H7 (cell line): ENCODE data around the gene PTPRB. TPM values are rescaled to one million over a fixed set of nuclear protein-coding genes. Genes with fewer than 3 reads are reported as not detected.

ENCODE experiments used
- DNase-seq: peaks from one replicate; pipeline ENCODE4 v3.0.0; 2012
- H3K27me3 ChIP-seq: 2 replicates; pipeline ENCODE4 v1.6.0; 2011; ENCODE audit warnings: mild to moderate bottlenecking, low read length; ENCODE audit not compliant: control insufficient read depth, insufficient read depth
- H3K36me3 ChIP-seq: replicated peaks from 2 replicates; pipeline ENCODE4 v1.5.1; 2011; ENCODE audit warnings: low read length; ENCODE audit not compliant: control insufficient read depth, insufficient read depth
- H3K4me3 ChIP-seq: 2 replicates; pipeline ENCODE4 v1.5.1; 2011; ENCODE audit warnings: low read depth, mild to moderate bottlenecking, control low read depth, low read length, moderate library complexity; ENCODE audit not compliant: insufficient read depth
- total RNA-seq: library from RNA; depleted of rRNA; stranded (reverse); fragments of >200 nt; shearing (Covaris generic); gene quantifications from 2 replicates; pipeline ENCODE4 v1.2.3, GENCODE V29; 2014; rRNA removed

The PTPRB gene
- 0.62 and 1.0 TPM in 2 replicates for total RNA-seq

DNA sequence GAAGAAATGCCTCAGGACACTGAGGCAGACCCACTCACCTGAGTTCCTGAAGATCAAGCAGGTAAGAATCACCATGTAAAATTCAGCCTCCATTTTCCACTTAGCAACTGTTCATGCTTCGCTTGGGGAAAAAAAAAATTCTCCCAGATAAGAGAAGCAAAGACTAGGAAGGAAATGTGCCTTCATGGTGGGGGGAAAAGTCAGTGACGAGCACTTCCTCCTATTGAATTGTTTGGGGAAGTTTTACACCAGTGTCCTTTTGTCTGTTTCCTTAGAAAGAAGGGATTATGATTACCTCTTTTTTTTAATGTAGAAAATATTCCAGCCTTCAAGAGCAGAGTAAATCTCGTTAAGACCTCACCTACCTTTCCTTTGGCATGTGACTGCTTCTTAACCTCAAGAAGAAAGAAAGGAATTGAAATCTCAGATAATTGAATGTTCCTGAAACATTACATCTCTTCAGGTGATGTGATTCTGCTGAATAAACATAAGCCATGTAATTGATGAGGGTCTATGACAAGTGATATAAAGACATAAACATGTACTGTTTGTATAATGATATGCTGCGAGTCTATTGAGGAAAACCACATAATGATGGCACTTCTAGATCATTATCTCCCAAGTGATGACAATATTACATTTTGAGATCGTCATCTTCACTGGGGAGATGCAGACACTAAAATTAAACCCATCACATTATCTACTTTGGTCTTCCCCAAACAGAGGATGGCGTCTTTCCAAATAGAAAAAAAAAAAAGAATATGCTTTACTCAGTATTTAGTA, at the start of gene PTPRB:
TSS of gene PTPRB (minus strand) at position 127 of the 783 bp plus-strand sequence. CDS start at position 93, 34 bp downstream.
- H3K4me3 ChIP-seq: no peak within 1 kb of the TSS
- H3K36me3 ChIP-seq: no peaks in the 10 kb centered on the region
- H3K27me3 ChIP-seq: no peaks in the 10 kb centered on the region
- no peak for DNase-seq

DNA sequence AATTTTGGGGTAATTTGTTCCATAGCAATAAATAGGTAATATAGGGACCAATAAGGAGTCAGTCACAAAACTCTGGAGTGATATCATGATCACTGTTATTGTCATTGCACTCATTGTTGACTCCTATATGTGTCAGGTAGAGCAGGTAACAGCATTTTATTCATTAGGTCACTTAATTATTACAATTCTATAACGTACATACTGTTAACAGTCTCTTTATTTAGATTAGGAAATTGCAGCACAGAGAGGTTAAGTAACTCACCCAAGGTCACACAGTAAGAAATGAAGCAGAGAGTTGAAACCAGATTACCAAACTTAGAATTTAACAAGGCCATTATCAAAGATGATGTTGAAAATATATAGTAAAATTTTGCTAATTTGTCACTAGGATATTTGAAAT, 49.7 kb upstream of the PTPRB start:
- Histone ChIP-seq H3K36me3 (no peaks in the 10 kb centered on the region), H3K27me3 (no peaks in the 10 kb centered on the region)

GRCh38 chr12:70686299-70686698, 49.1 kb upstream of the PTPRB start:
- Histone ChIP-seq H3K27me3 (no peaks in the 10 kb centered on the region), H3K36me3 (no peaks in the 10 kb centered on the region), H3K4me3 (no peak overlapping the region)
- DNase-seq: no peak

More for the DNA sequence above, 49.7 kb upstream of the PTPRB start:
- no peak overlapping the region for H3K4me3 ChIP-seq
- no peak for DNase-seq

GRCh38 chr12:70683976-70684375, 46.7 kb upstream of the PTPRB start:
- no peak for DNase-seq
- Histone ChIP-seq H3K4me3 (no peak overlapping the region), H3K27me3 (no peaks in the 10 kb centered on the region)

GRCh38 chr12:70671698-70672097, 34.5 kb upstream of the PTPRB start:
- H3K27me3 ChIP-seq: no peaks in the 10 kb centered on the region
- H3K36me3 ChIP-seq: no peaks in the 10 kb centered on the region
- no peak for DNase-seq
- no peak overlapping the region for H3K4me3 ChIP-seq

More at GRCh38 chr12:70683976-70684375, 46.7 kb upstream of the PTPRB start:
- no peaks in the 10 kb centered on the region for H3K36me3 ChIP-seq

GRCh38 chr12:70670948-70671347, 33.7 kb upstream of the PTPRB start:
- DNase-seq: no peak
- H3K4me3 ChIP-seq: no peak overlapping the region
- H3K27me3 ChIP-seq: no peaks in the 10 kb centered on the region
- H3K36me3 ChIP-seq: no peaks in the 10 kb centered on the region

DNA sequence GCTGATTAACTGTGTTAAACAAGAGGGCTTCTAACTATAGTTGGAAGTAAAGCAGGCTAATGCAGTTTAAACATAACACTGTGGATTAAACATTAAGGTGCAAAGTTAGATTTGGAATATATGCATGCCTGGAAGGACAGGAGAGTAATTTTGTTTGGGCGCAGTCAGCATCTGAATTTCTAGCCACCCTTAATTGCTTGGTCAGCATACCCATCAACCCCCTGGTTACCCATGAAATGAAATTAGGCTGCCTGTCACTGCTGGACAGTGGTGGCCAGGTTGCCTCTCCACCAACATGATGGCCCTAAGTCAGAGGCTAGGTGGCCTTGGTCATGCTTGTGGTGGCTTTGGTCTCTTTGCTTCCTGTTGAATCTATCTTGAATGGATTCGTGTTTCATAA, 30.0 kb upstream of the PTPRB start:
- no peaks in the 10 kb centered on the region for H3K36me3 ChIP-seq
- H3K27me3 ChIP-seq: no peaks in the 10 kb centered on the region
- DNase-seq: no peak
- H3K4me3 ChIP-seq: no peak overlapping the region

DNA sequence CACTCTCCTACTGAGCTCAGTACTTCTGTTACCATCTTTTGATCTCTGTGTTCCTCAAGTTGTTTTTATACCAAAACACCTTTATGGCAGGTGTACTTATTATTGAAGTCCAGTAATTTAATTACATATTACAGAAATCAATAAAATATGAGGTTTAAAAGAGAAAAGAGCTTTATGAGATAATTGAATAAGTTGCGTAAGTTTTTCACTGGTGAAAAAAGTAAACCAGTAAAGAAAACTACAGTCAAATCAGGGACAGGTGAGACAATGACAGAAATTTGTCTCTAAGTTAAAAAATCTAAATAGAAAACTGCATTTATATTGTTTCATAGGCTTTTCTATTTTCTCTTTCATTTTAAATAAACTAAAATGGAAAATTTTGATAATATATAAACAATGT, 29.1 kb upstream of the PTPRB start:
- Histone ChIP-seq H3K4me3 (no peak overlapping the region), H3K27me3 (no peaks in the 10 kb centered on the region), H3K36me3 (no peaks in the 10 kb centered on the region)
- no peak for DNase-seq

- peak; percentile 17 for DNase-seq
- Histone ChIP-seq H3K36me3 (no peaks in the 10 kb centered on the region), H3K4me3 (no peak overlapping the region), H3K27me3 (no peaks in the 10 kb centered on the region)
These were observed 27.2 kb upstream of the PTPRB start for GRCh38 chr12:70664465-70664881.

DNA sequence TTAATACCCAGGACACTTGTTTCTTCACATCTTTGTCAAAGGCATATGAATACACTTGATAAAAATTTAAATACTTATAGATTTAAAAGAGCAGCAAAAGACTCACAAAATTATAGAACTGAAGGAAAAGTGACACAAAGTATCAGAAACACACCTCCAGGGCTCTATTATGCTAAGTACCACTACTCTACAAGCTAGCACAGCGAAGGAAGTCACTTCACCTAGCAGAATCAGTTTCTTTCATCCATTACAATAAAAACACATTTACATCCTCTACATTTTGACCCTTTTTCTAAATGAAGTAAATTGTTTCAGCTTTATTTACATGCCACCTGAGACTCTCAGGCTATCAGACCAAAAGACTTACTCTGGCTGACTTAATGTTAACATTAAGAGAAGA, 26.6 kb upstream of the PTPRB start:
- Histone ChIP-seq H3K36me3 (no peaks in the 10 kb centered on the region), H3K4me3 (no peak overlapping the region), H3K27me3 (no peaks in the 10 kb centered on the region)
- DNase-seq: no peak

GRCh38 chr12:70661466-70662161, 24.4 kb upstream of the PTPRB start:
- no peak for DNase-seq
- no peaks in the 10 kb centered on the region for H3K36me3 ChIP-seq
- no peaks in the 10 kb centered on the region for H3K27me3 ChIP-seq
- H3K4me3 ChIP-seq: no peak overlapping the region

GRCh38 chr12:70660620-70661219, 23.5 kb upstream of the PTPRB start:
- H3K4me3 ChIP-seq: no peak overlapping the region
- no peaks in the 10 kb centered on the region for H3K36me3 ChIP-seq
- DNase-seq: no peak

DNA sequence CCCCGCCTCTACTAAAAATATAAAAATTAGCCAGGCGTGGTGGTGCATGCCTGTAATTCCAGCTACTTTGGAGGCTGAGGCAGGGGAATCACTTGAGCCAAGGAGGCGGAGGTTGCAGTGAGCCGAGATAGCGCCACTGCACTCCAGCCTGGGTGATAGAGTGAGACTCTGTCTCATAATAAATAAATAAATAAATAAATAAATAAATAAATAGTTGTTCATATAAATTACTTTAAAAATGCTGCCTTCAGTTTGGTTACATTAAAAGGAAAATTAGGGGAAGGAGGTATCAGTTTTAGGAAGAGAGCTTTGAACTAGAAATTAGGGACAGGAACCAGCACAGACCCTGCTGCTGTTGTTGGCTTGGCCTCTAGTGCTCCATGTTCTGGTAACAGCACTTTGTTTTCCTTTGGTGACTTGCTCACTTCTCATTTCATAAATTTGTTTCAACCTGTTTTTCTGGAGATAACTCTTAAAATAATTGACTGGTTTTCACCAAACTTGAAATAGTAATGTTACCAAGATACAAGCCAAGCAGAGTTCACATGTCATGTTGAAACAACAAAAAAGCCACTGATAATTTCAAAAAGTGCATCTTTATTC, 22.9 kb upstream of the PTPRB start:
- H3K36me3 ChIP-seq: no peaks in the 10 kb centered on the region
- no peaks in the 10 kb centered on the region for H3K27me3 ChIP-seq
- H3K4me3 ChIP-seq: no peak overlapping the region
- DNase-seq: no peak

More at GRCh38 chr12:70660620-70661219, 23.5 kb upstream of the PTPRB start:
- no peaks in the 10 kb centered on the region for H3K27me3 ChIP-seq

DNA sequence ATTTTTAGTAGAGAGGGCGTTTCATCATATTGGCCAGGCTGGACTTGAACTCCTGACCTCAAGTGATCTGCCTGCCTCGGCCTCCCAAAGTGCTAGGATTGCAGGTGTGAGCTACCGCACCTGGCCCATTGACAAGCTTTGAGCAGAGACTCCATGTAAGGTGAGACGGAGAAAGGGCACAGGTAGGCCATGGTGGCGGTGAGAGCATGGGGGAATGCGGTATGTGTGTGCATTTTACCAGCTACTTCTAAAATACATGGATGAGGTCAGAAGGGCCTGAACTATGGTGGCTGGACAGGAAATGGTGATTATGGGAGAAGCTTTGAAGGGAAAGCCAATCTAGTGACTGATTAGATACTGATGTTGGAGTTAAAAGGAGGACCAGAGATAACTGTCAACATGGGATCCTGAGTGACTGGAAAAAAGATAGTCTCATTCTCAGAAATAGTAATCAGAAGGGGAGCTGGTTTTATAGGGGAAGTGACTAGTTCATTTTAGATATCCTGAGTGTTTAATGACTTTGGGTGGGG, 21.9 kb upstream of the PTPRB start:
- Histone ChIP-seq H3K36me3 (no peaks in the 10 kb centered on the region), H3K27me3 (no peaks in the 10 kb centered on the region), H3K4me3 (no peak overlapping the region)
- no peak for DNase-seq
